ENCODE measurements around the gene SDCCAG8.
"Not testable (repeated sequence)": the region's sequence is repeated elsewhere in the genome, so short reads cannot be mapped to it uniquely, and the experiment has no call there.

Gene SDCCAG8

DNA sequence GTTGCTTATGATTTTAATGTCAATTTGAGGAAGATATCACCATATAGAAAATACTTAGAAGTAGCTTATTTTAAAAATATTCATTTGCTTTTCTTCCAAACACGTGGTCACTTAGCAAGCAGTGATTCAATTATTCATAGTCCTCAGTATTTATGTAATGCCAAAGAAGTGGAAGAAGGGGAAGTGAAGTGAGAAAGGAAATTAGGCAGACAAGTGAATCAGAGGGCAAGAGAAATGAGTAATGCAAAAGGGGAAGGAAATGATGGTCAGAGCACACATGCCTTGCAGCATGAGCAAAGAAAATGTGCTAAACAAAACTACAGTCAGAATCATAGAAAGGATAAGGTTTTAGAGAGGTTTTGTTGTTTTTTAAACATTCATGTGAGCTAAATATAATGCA, 31.8 kb downstream of the SDCCAG8 start:
- peak; percentile 95 for DNase-seq

DNA sequence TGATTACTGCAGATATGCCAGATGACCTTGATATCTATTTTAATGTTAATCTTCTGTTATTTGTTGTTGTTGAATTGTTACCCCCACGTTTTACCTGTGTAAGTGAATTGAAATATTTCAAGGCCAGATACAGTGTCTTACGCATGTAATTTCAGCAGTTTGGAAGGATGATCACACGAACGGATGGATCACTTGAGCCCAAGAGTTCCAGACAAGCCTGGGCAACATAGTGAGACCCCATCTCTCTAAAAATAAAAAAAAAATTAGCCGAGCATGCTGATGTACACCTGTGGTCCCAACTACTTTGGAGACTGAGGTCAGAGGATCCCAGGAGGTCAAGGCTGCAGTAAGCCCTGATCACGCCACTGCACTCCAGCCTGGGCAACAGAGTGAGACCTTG, 32.2 kb downstream of the SDCCAG8 start:
- no peak for DNase-seq

DNA sequence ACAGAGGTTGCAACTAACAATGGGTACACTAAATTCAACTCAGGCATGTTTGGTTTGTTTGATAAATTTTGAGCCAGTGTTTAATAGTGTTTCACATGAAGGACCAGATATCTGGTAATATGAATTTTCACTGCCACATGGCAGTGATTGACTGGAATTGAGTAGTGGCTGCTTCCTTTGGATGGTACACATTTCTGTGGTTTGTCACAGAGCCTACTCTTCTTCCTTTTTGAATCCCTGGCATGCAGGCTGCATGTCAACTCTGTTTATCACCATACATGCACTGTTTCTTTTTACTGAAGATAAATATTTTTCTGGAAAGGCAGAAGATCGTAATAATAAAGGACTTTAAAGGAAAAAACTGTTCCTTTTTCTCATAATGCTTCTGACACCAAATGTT, 35.5 kb downstream of the SDCCAG8 start:
- DNase-seq, result no peak

DNA sequence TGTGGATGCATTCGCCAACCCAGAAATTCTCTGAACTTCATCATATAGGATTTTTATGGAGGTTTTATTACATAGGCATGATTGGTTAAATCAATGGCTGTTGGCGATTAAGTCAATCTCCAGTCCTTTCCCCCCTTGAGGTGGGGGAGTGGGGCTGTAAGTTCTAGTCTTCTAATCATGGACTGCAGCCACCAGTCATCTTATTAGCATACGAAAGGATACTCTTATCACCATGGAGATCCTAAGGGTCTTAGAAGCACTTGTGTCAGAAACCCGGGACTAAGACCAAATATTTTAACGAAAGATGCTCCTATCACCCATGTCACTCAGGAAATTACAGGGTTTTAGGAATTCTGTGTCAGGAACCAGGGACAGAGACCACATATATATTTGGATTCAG, 36.3 kb downstream of the SDCCAG8 start:
- DNase-seq, result no peak

DNA sequence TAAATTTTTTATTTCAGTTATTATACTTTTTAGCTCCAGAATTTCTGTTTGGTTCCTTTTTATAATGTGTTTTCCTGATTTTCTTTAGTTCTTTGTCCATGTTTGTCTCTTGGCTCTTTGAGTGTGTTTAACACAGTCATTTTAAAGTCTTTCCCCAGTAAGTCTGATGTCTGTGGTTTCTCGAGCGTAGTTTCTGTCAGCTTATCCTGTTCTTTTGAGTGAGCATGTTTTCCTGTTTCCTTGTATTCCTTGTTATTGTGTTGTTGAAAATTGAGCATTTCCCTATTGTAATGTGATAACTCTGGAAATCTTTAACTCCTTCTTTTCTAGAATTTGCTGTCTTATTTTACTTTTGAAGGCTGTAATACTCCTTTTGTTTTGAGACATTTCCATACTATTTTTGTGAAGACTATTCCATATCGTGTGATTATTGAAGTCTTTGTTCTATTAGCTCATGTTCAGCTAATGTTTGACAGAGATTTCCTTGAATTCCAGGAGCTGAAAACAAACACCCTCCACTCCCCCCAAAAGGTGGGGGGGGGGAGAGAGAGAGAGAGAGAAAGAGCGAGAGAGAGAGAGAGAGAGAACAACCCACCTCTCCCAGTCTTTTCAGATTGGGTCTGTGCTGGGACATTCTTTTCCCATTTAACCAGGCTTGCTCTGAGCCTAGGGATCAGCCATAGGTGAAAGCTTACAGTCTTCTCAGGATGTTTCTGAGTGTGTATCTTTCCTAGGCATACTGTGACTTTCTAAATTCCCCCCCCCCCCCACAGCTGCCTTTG, 38.3 kb downstream of the SDCCAG8 start:
- DNase-seq, result no peak

DNA sequence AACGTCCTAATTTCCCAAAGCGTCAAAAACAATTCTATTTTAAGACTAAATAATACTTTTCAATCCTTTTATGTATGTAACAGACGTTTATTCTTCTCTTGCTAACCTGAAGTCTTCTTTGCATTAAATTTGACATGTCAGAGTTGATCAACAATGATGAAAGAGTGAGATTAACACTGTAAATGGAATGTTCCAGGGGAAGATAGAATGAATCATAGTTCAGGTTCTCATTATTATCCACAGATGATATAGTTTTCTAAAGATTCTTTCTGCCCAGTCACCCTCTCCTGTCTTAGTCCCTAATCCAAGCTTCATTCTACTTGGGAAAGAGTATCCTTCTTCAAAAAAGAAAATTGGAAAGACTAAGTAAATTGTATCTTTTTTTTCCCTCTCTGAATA, 38.9 kb downstream of the SDCCAG8 start:
- no peak for DNase-seq

DNA sequence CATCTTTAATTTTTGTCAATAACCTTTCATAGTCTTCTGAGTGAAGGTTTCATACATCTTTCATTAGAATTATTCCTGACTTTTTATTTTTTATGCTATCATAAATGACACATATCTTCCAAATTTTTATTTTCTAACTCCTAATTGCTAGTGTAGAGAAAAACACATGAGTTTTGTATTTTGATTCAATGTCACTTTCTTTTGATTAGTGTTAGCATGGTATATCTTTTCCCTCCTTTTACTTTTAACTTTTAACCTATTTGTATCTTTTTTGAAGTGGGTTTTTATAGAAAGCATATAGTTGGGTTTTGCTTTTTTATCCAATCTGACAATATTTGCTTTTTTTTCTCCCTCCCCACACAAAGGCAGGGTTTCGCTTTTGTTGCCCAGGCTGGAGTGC, 43.2 kb downstream of the SDCCAG8 start:
- DNase-seq, result no peak

DNA sequence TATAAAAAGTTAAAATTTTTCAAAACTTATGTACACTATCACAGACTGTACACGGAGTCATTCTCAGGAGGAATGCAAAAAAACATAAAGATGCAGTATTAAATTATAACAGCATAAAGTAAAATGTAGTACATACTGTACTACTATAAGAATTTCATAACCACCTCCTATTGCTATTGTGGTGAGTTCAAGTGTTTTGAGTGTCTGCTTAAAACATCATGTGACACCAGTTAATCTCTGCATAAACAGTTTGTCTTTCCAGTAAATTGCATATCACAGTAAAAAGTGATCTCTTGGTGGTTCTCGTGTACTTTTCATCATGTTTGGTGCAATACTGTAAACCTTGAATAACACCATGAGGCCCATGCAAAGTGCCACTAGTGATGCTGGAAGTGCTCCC, 45.2 kb downstream of the SDCCAG8 start:
- DNase-seq, result no peak

DNA sequence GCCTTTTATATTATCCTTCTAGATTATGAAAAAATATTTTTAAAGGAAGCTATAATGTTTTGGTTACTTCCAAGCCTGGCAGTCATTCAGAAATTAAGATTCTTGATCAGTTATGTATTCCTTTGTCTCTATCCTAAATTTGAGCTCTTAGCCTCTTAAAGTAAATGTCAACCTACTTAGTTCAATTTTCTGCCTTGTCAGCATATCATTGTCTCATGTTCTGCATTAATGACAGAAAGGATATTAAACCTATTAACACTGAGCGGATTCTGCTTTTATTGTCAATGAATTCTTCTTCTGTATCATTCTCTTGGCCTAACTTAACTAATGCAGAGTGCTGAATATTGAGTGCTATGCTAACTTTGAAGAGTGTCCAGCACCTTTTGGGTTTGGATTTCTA, 56.0 kb downstream of the SDCCAG8 start:
- no peak for DNase-seq

DNA sequence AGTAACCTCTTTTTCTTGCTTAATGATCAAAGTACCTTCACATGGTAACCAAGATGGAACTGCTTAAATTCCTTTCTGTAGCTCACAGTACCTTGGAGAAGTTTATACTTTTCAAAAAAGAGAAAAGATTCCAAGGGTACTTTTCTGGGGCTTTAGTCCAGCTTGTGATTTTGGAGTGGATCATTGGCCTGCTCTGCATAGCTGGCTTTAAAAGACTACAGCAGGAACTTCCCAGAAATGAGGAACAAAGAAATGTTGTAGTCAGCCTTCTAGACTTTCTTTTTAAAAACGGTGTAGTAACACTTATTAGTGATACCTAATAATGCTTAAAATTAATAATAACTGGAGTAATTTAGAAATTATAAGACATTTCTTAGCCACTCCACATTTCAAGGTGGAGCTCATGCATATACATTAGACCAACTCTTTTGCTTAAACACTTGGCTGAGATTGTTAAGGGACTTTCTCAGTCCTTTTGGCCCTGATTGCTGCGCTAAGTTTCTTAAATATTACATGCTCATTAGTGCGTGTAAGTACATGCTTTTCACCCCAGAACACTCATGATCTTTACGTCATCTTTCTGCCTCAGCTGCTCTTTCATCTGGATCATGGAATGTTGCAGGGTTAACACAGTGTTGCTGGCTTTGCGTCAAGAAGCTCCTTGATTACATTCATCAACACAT, 57.3 kb downstream of the SDCCAG8 start:
- DNase-seq, result no peak

DNA sequence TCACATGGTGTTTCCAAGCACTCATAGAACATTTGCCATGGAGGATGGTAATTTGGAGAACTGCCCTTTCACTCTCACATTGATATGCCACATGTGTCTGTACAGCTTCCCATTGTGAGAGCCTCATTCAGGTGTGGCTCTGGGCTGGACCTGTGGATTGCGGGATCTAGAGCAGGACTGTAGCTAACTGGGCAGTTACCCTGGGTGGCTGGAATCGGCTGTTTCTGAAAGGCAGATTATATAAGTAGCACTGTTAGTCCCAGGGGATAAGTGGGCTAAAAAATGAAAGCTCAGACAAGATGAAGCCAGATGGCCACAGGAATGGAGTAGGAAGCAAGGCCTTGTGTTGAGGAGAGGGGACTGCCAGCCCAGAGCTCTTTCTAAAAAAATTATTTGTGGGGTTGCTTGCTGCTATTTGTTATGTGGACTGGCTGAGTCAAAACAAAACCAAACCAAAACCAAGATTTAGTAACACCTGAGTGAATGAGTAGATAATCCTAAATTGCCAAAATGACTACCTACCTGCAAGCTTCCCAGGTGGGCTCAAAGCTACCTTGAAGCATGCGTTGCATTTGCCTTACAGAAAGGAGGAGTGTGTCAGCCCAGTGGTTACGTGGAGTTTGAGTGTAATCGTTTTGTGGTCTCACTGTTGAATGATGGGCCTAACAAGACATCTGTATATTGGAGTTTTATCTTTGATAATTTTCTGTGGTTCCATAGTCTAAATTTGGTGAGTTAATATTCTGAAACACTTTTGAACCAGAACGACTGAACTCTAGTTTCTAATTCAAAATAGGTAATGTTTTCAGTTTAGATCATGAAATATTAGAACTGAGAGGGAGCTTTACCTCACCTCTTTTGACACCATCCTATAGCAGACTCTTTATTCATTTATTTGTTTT, 58.0 kb downstream of the SDCCAG8 start:
- DNase-seq, result no peak

DNA sequence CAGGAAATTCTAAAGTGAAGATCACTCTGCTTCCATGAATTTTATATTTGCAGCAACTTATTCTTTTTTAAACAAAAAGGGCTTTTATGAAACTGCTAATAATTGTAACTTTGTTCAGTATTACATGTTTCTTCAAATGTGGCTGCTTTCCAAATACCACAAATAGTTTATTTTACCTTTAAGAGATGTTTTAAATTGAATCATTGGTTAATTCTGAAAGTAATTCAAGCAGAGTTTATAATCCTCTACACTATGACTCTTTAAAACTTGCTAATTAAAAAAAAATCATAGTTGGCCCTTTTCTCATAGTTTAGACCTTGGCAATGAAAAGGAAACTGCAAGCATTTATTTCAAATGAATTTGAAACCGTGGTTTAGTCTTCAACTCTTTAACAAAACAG, 59.6 kb downstream of the SDCCAG8 start:
- no peak for DNase-seq

DNA sequence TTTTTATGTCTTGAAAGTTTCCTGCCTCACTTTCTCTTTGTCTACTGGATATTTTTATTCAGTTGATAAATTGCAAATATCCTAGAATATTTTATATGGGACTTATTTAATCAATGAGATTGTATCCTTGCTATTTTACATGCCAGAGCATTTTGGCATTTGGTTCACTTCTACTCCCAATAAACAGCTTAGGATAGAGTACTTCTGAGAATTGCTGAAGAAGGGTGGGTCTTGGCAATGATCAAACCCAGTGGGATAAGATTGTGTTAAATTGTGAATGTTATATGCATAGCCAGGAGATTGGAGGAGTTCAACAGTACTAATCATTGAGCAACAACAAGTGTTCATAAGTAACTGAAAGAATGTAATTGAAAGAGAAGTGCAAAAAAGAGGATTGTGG, 60.1 kb downstream of the SDCCAG8 start:
- no peak for DNase-seq

DNA sequence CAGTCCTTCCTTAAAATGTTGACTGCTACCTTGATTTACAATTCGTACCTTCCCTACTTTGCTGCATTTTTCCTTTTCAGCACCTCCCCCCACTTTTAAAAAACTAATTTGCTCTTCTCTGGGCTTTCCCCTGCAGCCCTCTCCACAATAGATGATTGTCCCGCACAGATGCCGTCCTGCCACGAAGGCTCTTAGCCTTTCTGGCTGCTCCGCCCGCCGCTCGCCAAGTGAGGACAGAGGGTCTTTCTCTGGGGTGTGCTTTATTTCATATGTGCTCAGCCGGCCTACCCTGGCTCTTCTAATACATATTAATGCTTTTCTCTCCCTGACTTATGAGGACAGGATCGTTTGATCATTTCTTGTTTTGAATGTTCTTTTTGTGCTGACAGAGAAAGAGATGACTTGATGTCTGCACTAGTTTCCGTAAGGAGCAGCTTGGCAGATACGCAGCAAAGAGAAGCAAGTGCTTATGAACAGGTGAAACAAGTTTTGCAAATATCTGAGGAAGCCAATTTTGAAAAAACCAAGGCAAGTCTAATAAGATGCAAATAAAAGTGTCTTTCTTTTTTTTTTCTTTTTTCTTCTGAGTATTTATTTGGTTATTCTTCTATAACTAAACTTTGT, 60.6 kb downstream of the SDCCAG8 start:
- DNase-seq, result no peak

DNA sequence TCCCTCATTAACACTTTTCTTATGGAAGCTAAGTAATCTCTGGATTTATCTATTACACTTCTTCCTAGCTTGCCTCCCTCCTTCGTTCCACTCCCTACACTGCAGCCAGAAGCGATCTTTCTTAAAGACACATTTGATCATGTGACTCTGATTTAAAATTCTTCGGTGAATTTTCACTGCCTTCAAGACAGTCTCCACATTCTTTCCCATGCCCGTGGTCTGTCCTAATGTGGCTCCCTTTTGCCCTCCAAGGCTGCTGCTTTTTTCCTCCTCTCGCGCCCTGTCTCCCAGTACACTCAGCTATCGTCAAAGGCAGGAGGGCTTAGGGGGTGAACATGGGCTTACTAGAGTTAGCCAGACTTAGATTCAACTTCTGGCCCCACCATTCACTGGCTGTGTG, 64.4 kb downstream of the SDCCAG8 start:
- DNase-seq, result no peak

DNA sequence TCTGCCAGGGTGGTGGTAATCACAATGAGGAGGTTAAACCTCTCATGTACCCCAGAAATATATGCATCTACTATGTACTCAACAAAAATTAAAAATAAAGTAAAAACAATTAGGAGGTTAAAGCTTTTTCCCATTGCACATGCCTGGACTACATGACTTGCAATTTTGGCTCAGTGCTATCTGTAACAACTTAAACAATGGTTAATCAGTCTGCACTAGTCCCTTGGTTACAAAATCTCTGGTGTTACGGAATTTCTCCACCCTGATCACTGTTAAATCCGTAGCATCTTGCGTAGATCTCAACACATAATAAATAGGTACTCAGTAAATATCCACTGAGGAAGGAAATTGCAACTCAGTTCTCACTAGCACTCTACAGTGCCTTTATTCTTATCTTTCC, 66.5 kb downstream of the SDCCAG8 start:
- no peak for DNase-seq

DNA sequence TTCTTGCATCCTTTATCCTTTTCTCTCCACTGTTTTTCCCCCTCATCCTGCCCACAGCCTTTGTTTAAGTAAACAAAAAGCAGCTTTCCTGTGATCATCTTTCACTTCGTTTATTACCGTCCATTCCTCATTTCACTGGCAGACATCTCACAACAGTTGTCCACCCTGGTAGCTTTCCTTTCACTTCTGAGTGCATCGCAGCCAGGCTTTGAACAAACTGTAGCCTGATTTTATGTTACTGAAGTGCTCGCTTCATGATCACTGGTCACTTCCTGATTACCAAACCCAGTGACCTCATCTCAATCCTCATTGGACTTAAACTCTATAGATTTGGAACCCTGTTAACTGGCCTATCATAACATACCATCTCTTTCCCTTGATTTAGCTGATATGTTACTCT, 67.7 kb downstream of the SDCCAG8 start:
- no peak for DNase-seq

DNA sequence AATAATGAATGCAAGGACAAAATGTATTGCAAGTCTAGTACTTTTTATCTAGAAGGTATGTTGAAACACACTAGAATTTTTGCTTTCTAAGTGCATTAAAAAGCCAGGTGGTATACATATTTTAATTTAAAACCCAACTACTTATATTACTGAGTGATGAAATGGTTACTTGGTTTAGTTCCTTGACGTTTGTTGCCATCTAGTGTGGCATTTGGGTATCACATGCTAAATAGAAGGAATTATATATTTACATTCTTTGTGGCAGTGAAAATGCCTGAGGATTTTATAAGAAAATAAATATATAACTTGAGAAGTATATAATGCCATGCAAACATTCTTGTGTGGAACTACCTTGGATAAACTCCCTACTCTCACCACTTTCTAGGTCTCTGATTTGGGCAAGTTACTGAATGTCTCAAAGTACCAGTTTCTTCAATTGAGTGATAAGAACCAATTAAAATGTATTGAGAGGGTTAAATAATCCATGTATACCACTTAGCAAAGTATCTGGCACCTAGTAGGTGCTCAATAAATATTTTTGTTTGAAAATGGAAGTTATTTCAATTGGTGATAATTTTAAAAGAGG, 69.6 kb downstream of the SDCCAG8 start:
- peak; percentile 25 for DNase-seq

DNA sequence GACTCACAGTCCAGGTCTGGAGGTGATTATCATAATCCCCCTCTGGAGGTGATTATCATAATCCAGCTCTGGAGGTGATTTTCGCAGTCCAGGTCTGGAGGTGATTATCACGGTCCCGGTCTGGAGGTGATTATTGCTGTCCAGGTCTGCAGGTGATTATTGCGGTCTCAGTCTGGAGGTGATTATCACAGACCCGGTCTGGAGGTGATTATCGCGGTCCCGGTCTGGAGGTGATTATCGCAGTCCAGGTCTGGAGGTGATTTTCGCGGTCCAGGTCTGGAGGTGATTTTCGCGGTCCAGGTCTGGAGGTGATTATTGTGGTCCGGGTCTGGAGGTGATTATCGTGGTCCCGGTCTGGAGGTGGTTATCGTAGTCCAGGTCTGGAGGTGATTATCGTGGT, 76.6 kb downstream of the SDCCAG8 start:
- no peak for DNase-seq

DNA sequence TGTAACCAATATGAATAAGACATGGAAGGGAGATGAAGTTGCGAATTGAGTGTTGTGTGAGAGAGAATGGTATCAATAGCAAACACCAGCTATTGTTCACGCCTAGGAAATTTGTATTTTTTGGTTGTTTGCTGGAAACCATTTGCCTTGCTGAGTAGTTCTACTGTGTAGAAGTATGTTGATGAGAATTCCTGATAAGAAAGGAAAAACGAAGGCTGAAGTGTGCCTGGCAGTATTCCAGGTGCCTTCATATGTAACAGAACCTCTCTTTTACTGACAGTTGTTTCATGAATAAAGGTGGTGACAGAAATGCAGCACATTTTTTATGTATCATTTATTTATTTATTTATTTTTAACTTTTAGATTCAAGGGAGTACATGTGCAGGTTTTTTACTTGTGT, 79.5 kb downstream of the SDCCAG8 start:
- DNase-seq, result no peak

DNA sequence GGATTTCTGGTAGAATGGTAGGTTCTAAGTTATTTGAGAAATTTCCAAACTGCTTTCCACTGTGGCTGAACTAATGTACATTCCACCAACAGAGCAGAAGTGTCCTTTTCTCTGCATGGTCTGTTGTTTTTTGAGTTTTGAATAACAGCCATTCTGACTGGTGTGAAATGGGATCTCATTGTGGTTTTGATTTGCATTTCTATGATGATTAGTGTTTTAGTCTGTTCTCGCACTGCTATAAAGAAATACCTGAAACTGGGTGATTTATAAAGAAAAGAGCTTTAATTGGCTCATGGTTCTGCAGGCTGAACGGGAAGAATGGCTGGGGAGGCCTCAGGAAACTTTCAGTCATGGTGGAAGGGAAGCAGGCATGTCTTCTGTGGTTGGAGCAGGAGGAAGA, 80.3 kb downstream of the SDCCAG8 start:
- DNase-seq, result no peak

DNA sequence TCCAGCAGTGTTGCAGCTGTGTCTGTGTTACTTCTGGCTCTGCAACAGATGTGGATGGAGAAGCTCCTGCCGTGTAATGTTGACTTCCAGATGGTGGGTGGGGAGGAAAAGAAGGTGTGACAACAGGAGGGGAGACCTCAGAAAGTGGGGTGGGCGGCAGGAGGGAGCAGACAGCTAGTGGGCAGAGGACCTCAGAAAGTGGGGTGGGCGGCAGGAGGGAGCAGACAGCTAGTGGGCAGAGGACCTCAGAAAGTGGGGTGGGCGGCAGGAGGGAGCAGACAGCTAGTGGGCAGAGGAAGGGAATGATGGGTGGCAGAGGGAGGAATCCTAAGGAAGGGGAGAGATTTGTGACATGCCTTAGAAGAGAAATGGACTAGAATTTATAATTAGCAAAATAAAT, 83.0 kb downstream of the SDCCAG8 start:
- DNase-seq, result not testable (repeated sequence)

DNA sequence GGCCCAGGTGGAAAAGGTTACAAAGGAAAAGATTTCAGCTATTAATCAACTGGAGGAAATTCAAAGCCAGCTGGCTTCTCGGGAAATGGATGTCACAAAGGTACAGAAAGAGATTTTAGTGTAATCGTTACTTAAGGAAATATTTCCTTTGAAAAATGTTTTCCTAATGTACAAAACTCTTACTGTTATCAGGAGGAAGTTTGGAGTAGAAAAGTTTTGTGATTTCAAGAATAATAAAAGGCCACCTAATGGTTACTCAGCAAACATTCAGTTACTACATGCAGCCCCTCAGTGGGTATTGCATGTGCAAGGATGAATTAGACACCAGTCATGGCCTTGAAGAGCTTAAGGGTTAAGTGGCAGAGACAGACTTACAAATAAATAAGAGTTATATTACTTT, 85.2 kb downstream of the SDCCAG8 start:
- no peak for DNase-seq

Measured in GF-D8 (cell line).